ENCODE data around the gene C11orf24. TPM values are rescaled to one million over a fixed set of nuclear protein-coding genes. Genes with fewer than 3 reads are reported as not detected.
A peak's percentile ranks its signal among the peaks of the same experiment; 100 is the strongest.

Gene C11orf24
- polyA plus RNA-seq, 1 of the 3 experiments (the other 2 are of a cell fraction): 50.9 TPM

DNA sequence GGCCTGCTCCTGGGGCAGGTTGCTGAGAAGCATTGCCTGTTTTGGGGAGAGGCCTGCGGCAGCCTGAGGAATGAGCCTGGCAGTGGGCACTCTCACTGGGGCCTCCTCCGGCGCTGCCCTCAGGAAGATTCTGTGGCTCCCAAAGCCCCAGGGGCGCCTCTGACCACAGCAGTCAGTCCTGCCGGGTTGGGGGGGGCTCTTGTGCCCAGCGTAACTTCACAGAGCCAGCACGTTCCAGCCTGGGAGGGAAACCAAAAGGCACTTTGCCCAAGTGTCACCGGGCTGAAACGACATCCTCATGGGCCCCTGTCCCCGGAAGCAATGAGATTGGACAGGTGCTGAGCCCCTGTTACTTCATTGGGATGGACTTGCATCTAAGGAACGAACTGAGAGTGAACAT, 36.3 kb upstream of the C11orf24 start:
- 88% methylated on average over 6 of the region's 11 CpGs for WGBS (ENCODE audit: low lambda C conversion rate)
- TF ChIP-seq CTCF (IDR thresholded peaks at IDR 0.05): no peak
- no peak for TF ChIP-seq ELF1 (IDR thresholded peaks at IDR 0.05)
- TF ChIP-seq YY1 (IDR thresholded peaks at IDR 0.05; ENCODE audit: low read depth): no peak
- Histone ChIP-seq H3K4me1 (ENCODE audit: control insufficient read depth in 1 of 2, insufficient read depth in 2 of 2, low read depth in 1 of 2, low read length in 1 of 2) (no peaks in the 10 kb centered on the region; a peak in 1 of 4 replicates), H4K20me1 (ENCODE audit: insufficient read depth) (no peaks in the 10 kb centered on the region), H3F3A (replicated peaks; ENCODE audit: insufficient read depth) (peaks cover 14% of the 10 kb centered on the region), H3K27ac (ENCODE audit: low read depth in 2 of 2, low read length in 1 of 2) (no peak overlapping the region), H2AFZ (ENCODE audit: low read depth) (no peak overlapping the region), H3K9me3 (no peaks in the 10 kb centered on the region), H3K4me3 (ENCODE audit: low read depth in 2 of 2, low read length in 1 of 2) (no peak overlapping the region), H3K9ac (no peak overlapping the region), H3K27me3 (ENCODE audit: insufficient read depth) (no peaks in the 10 kb centered on the region), H3K9me2 (no peaks in the 10 kb centered on the region), H3K4me2 (no peak overlapping the region), H3K36me3 (replicated peaks in 1 of 2; ENCODE audit: control insufficient read depth in 1 of 2, insufficient read depth in 2 of 2, low read length in 1 of 2) (no peaks in the 10 kb centered on the region), H3K79me2 (ENCODE audit: insufficient read depth) (peaks cover under 1% of the 10 kb centered on the region; the same call in 1 of the 2 replicates)
- DNase-seq: peak; percentile 14
- ChIA-PET CTCF (interaction anchor here (1.6 to 7.1 kb wide), 3 partner anchors 10 to 75 kb away, joined by 3 to 70 read pairs (median 4); no protein-coding TSS in a partner anchor), POLR2A (no interaction called here)

- no peak for DNase-seq
- CTCF ChIA-PET: interaction anchor here (0.8 to 7.1 kb wide), 2 partner anchors 9 to 10 kb away, joined by 4 to 70 read pairs; no protein-coding TSS in a partner anchor
- no peak for TF ChIP-seq SIN3A (IDR thresholded peaks at IDR 0.05; ENCODE audit: borderline replicate concordance, low read depth, low read length)
- TF ChIP-seq, protein P1, sequence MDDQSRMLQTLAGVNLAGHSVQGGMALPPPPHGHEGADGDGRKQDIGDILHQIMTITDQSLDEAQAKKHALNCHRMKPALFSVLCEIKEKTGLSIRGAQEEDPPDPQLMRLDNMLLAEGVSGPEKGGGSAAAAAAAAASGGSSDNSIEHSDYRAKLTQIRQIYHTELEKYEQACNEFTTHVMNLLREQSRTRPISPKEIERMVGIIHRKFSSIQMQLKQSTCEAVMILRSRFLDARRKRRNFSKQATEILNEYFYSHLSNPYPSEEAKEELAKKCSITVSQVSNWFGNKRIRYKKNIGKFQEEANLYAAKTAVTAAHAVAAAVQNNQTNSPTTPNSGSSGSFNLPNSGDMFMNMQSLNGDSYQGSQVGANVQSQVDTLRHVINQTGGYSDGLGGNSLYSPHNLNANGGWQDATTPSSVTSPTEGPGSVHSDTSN (IDR thresholded peaks at IDR 0.05): no peak
- no peak for TF ChIP-seq IRF3 (IDR thresholded peaks at IDR 0.05; ENCODE audit: low read depth, low read length)
- no peak for TF ChIP-seq FOXJ3 (CRISPR knock-in tag; IDR thresholded peaks at IDR 0.05)
- TF ChIP-seq, protein P2, sequence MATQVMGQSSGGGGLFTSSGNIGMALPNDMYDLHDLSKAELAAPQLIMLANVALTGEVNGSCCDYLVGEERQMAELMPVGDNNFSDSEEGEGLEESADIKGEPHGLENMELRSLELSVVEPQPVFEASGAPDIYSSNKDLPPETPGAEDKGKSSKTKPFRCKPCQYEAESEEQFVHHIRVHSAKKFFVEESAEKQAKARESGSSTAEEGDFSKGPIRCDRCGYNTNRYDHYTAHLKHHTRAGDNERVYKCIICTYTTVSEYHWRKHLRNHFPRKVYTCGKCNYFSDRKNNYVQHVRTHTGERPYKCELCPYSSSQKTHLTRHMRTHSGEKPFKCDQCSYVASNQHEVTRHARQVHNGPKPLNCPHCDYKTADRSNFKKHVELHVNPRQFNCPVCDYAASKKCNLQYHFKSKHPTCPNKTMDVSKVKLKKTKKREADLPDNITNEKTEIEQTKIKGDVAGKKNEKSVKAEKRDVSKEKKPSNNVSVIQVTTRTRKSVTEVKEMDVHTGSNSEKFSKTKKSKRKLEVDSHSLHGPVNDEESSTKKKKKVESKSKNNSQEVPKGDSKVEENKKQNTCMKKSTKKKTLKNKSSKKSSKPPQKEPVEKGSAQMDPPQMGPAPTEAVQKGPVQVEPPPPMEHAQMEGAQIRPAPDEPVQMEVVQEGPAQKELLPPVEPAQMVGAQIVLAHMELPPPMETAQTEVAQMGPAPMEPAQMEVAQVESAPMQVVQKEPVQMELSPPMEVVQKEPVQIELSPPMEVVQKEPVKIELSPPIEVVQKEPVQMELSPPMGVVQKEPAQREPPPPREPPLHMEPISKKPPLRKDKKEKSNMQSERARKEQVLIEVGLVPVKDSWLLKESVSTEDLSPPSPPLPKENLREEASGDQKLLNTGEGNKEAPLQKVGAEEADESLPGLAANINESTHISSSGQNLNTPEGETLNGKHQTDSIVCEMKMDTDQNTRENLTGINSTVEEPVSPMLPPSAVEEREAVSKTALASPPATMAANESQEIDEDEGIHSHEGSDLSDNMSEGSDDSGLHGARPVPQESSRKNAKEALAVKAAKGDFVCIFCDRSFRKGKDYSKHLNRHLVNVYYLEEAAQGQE (IDR thresholded peaks at IDR 0.05; ENCODE audit: low read depth, low read length): no peak
- TF ChIP-seq NFIC (IDR thresholded peaks at IDR 0.05; ENCODE audit: borderline replicate concordance): no peak
- no peak for TF ChIP-seq MXI1 (IDR thresholded peaks at IDR 0.05; ENCODE audit: low read depth, low read length)
- TF ChIP-seq CHD2 (IDR thresholded peaks at IDR 0.05; ENCODE audit: low read length, partially characterized antibody): no peak
- TF ChIP-seq, protein P3, sequence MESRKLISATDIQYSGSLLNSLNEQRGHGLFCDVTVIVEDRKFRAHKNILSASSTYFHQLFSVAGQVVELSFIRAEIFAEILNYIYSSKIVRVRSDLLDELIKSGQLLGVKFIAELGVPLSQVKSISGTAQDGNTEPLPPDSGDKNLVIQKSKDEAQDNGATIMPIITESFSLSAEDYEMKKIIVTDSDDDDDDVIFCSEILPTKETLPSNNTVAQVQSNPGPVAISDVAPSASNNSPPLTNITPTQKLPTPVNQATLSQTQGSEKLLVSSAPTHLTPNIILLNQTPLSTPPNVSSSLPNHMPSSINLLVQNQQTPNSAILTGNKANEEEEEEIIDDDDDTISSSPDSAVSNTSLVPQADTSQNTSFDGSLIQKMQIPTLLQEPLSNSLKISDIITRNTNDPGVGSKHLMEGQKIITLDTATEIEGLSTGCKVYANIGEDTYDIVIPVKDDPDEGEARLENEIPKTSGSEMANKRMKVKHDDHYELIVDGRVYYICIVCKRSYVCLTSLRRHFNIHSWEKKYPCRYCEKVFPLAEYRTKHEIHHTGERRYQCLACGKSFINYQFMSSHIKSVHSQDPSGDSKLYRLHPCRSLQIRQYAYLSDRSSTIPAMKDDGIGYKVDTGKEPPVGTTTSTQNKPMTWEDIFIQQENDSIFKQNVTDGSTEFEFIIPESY (IDR thresholded peaks at IDR 0.05; ENCODE audit: borderline replicate concordance, low read depth): no peak
- no peak for TF ChIP-seq TAF1 (IDR thresholded peaks at IDR 0.05; ENCODE audit: borderline replicate concordance, low read depth, low read length)
- TF ChIP-seq GATA2 (CRISPR knock-in tag; IDR thresholded peaks at IDR 0.05): no peak
- no peak for TF ChIP-seq TCF12 (IDR thresholded peaks at IDR 0.05)
- TF ChIP-seq, protein P4, sequence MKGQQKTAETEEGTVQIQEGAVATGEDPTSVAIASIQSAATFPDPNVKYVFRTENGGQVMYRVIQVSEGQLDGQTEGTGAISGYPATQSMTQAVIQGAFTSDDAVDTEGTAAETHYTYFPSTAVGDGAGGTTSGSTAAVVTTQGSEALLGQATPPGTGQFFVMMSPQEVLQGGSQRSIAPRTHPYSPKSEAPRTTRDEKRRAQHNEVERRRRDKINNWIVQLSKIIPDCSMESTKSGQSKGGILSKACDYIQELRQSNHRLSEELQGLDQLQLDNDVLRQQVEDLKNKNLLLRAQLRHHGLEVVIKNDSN (IDR thresholded peaks at IDR 0.05; ENCODE audit: borderline replicate concordance, low read depth): no peak
- TF ChIP-seq RCOR1 (IDR thresholded peaks at IDR 0.05; ENCODE audit: low read length): no peak
- no peak for TF ChIP-seq RXRA (IDR thresholded peaks at IDR 0.05; ENCODE audit: borderline replicate concordance, low read depth)
Observed at GRCh38 chr11:68306636-68307035, 34.9 kb upstream of the C11orf24 start.

More at GRCh38 chr11:68306636-68307035, 34.9 kb upstream of the C11orf24 start:
- H3K27ac ChIP-seq (ENCODE audit: low read depth in 2 of 2, low read length in 1 of 2): no peak overlapping the region
- no peak overlapping the region for H3K4me2 ChIP-seq
- no peaks in the 10 kb centered on the region for H3K79me2 ChIP-seq (ENCODE audit: insufficient read depth)
- no peaks in the 10 kb centered on the region for H4K20me1 ChIP-seq (ENCODE audit: insufficient read depth)
- no peaks in the 10 kb centered on the region for H3K9me2 ChIP-seq
- whole genome bisulfite sequencing (ENCODE audit: low lambda C conversion rate): 93% methylated on average over 3 of the region's 3 CpGs
- H3K36me3 ChIP-seq (replicated peaks in 1 of 2; ENCODE audit: control insufficient read depth in 1 of 2, insufficient read depth in 2 of 2, low read length in 1 of 2): no peaks in the 10 kb centered on the region
- H3K4me3 ChIP-seq (ENCODE audit: low read depth in 2 of 2, low read length in 1 of 2): no peak overlapping the region
- H3K9ac ChIP-seq: no peak overlapping the region
- peaks cover 0 to 5% of the 10 kb centered on the region in 2 experiments; a peak in 2 of 4 replicates for H3K4me1 ChIP-seq (ENCODE audit: control insufficient read depth in 1 of 2, insufficient read depth in 2 of 2, low read depth in 1 of 2, low read length in 1 of 2)
- no peaks in the 10 kb centered on the region for H3K27me3 ChIP-seq (ENCODE audit: insufficient read depth)
- H3K9me3 ChIP-seq: no peaks in the 10 kb centered on the region
- peaks cover 10% of the 10 kb centered on the region for H3F3A ChIP-seq (replicated peaks; ENCODE audit: insufficient read depth)
- H2AFZ ChIP-seq (ENCODE audit: low read depth): no peak overlapping the region
- POLR2A ChIA-PET: no interaction called here

Measured in SK-N-SH (cell line).